ENCODE measurements around the gene XPR1.

DNA sequence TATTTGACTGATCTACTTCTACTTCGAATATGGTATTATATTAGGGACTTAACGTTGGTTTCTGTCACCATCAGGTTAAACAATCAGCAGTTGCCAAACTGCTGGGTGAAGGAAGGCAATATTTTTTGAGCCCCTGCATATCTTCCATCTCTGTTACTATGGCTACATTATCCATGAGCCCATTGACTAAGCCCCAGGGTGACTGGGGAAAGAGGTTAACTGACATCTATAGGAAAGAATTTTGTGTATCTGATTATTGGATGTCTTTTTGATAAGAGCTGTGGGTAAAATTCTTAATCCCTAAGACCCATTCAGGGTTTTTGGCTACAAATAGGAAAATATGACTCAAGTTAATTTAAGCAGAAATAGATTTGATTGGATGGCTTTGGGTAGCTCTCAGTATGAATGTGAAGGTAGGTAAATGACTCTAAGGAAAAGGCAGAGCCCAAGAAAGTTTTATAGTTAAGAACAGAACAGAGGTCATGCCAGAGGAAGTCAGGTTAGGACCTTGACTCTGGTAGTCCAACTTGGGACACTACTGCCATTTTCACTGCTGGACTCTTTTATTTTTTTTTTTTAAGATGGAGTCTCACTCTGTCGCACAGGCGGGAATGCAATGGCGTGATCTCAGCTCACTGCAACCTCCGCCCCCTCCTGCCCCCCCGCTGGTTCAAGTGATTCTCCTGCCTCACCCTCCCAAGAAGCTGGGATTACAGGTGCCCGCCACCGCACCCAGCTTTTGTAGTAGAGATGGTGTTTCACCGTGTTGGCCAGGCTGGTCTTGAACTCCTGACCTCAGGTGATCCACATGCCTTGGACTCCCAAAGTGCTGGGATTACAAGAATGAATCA lies 8.9 kb upstream of the XPR1 start:
- TF ChIP-seq CTCF (IDR thresholded peaks at IDR 0.05): no peak
- TF ChIP-seq POLR2A (IDR thresholded peaks at IDR 0.05): no peak
- no peak for TF ChIP-seq POLR2AphosphoS5 (IDR thresholded peaks at IDR 0.05; ENCODE audit: insufficient read depth in 1 of 2, low read depth in 1 of 2)
